K562 (cell line): Measurements from ENCODE around the gene COPB2. TPM values are rescaled to one million over a fixed set of nuclear protein-coding genes. Genes with fewer than 3 reads are reported as not detected.

Source experiments
- BCL6 ChIP-seq: fragments of 250-450 bp; sonication (Bioruptor Pico); IDR thresholded peaks from 2 replicates; pipeline ENCODE4 v1.4.0; 2020
- BRD4 ChIP-seq: fragments of 200-600 bp; sonication (generic); IDR thresholded peaks from 2 replicates; pipeline ENCODE4 v1.6.1; 2017; ENCODE audit warnings: inconsistent platforms
- BRD9 ChIP-seq: fragments of 450-650 bp; IDR thresholded peaks from 2 replicates; pipeline ENCODE4 v1.6.1; 2018; ENCODE audit warnings: low read depth; ENCODE audit not compliant: partially characterized antibody
- CSDE1 ChIP-seq, 2 experiments: fragments of 450-650 bp; IDR thresholded peaks; 2 replicates each; pipeline ENCODE4 v1.6.1; 2016; ENCODE audit warnings: mild to moderate bottlenecking in 1 of 2
- GATAD2A ChIP-seq: fragments of 450-650 bp; IDR thresholded peaks from 2 replicates; pipeline ENCODE4 v1.6.1; 2017
- JUN ChIP-seq, 2 experiments: sonication (generic) in 1 of 2; formaldehyde crosslinking in 1 of 2; IDR thresholded peaks; 2 replicates each; pipeline versions ENCODE4 v1.6.1 to v1.8.0; 2012 to 2022; ENCODE audit warnings: borderline replicate concordance in 2 of 2, mild to moderate bottlenecking in 2 of 2, improper control_type of control experiment in 1 of 2, low read depth in 1 of 2, low read length in 1 of 2, missing genetic modification reagents in 1 of 2
- KAT7 ChIP-seq: sonication (generic); formaldehyde crosslinking; IDR thresholded peaks from 2 replicates; pipeline ENCODE4 v1.8.0; 2022; ENCODE audit warnings: missing genetic modification reagents, mild to moderate bottlenecking, borderline replicate concordance
- MTA1 ChIP-seq: fragments of 450-650 bp; IDR thresholded peaks from 2 replicates; pipeline ENCODE4 v1.6.1; 2017; ENCODE audit warnings: borderline replicate concordance
- PML ChIP-seq: IDR thresholded peaks from 2 replicates; pipeline ENCODE4 v1.6.1; 2012; ENCODE audit warnings: low read length, inconsistent platforms
- RFX1 ChIP-seq: fragments of 450-650 bp; IDR thresholded peaks from 2 replicates; pipeline ENCODE4 v1.6.1; 2016; ENCODE audit warnings: mild to moderate bottlenecking, moderate library complexity
- RNF219 ChIP-seq: fragments of 250-450 bp; sonication (Bioruptor Pico); IDR thresholded peaks from 2 replicates; pipeline ENCODE4 v1.5.0; 2022; ENCODE audit warnings: mild to moderate bottlenecking
- SREBF1 ChIP-seq: fragments of 150-350 bp; IDR thresholded peaks from 2 replicates; pipeline ENCODE4 v1.6.1; 2014; ENCODE audit warnings: antibody characterized with exemption, low read depth, low read length, borderline replicate concordance
- TARDBP ChIP-seq: fragments of 450-650 bp; IDR thresholded peaks from 2 replicates; pipeline ENCODE4 v1.6.1; 2016
- YY1 ChIP-seq, 3 experiments: IDR thresholded peaks; 2 replicates each; pipeline ENCODE4 v1.6.1; 2011; ENCODE audit warnings: low read length in 2 of 3, mild to moderate bottlenecking in 2 of 3, moderate library complexity in 2 of 3, borderline replicate concordance in 1 of 3, control low read depth in 1 of 3, low read depth in 1 of 3; ENCODE audit not compliant: insufficient read depth in 3 of 3, insufficient replicate concordance in 2 of 3, control insufficient read depth in 1 of 3, insufficient read length in 1 of 3; ENCODE audit errors: extremely low read depth in 1 of 3
- ZEB2 ChIP-seq: fragments of 450-650 bp; IDR thresholded peaks from 2 replicates; pipeline ENCODE4 v1.6.1; 2016
- ZNF274 ChIP-seq: IDR thresholded peaks from 2 replicates; pipeline ENCODE4 v1.6.1; 2011; ENCODE audit warnings: low read depth, mild to moderate bottlenecking, low read length, moderate library complexity, borderline replicate concordance
- polyA plus RNA-seq, 8 experiments: library from polyadenylated mRNA; depleted of rRNA in 4 of 8; stranded (reverse) in 5 of 8; unstranded in 3 of 8; fragments of >200 nt; fragmentation: Nextera tagmentation in 2 of 8; fragmentation: Illumina TruSeq in 1 of 8; extraction: Ambion mirVana in 2 of 8; extraction: Trizol in 1 of 8; gene quantifications; 2 replicates each; pipeline versions ENCODE4 v1.2.1 to v1.2.3, GENCODE V29; 2011 to 2014; ENCODE audit warnings: inconsistent platforms in 1 of 8, missing spikeins in 1 of 8
- total RNA-seq, 7 experiments: library from RNA; depleted of rRNA in 6 of 7; stranded (reverse); fragments of >200 nt in 6 of 7; fragmentation: Illumina TruSeq in 2 of 7; extraction: Trizol in 2 of 7; gene quantifications; 2 replicates each; pipeline versions ENCODE4 v1.2.1 to v1.2.3, GENCODE V29; 2011 to 2021; ENCODE audit warnings: low replicate concordance in 1 of 7
- TF ChIP-seq, protein P1 (sequence below): fragments of 150-350 bp; conservative IDR thresholded peaks from 2 replicates; pipeline ENCODE4 v1.6.1; 2014; ENCODE audit warnings: low read length
- TF ChIP-seq, protein P2 (sequence below): sonication (generic); formaldehyde crosslinking; IDR thresholded peaks from 2 replicates; pipeline ENCODE4 v1.8.0; 2022; ENCODE audit warnings: mild to moderate bottlenecking, missing genetic modification reagents
- TF ChIP-seq, protein P3 (sequence below): fragments of 450-650 bp; formaldehyde crosslinking; IDR thresholded peaks from 2 replicates; pipeline ENCODE4 v1.4.0; 2022; ENCODE audit warnings: mild to moderate bottlenecking, moderate library complexity
- TF ChIP-seq, protein P4 (sequence below): fragments of 250-450 bp; sonication (Bioruptor Pico); IDR thresholded peaks from 2 replicates; pipeline ENCODE4 v1.8.0; 2022; ENCODE audit warnings: inconsistent platforms

COPB2 gene
- total and polyA plus RNA-seq, 9 of the 15 experiments (the other 6 are each of a cell fraction or from before 2014, with no cell fraction given) = 64.3 to 189 (median 130) TPM

DNA sequence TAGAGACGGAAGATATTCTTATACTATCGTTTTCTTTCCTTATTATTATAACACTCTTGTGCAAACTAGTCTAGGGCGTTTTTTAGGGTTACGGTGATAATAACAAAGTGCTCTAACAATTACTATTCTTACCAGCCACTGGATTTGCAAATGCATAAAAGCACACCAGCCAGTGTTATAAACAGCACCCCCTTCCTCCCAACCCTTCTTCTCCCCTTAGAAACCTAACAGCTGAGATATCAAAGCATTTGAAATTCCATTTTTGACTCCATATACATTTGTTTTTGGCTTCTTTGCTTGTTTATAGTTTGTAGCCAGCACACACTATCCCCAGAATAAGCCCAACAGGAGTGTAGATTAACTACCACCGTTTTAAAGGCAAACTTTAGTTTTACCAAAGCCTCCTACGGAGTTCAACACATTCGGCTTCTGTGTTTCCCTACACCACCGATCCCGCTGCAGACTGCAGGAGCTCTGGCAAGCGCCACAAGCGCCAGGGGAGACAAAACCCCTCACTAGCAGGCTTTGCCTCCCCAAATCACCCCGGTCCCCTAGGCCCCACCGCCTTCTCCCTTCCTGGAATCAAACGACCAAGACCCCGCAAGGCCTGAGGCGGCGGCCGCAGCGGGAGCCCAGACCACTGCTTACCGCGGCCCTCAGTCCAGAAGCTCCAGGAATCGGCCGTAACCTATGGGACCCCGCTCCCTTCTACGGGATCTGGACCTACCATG lies 461 bp downstream of the COPB2 start (continued):
- TF ChIP-seq YY1 (IDR thresholded peaks at IDR 0.05; ENCODE audit: borderline replicate concordance in 1 of 3, control insufficient read depth in 1 of 3, extremely low read depth in 1 of 3, insufficient read depth in 3 of 3, insufficient read length in 1 of 3, insufficient replicate concordance in 2 of 3, low read depth in 1 of 3, low read length in 2 of 3) = no peak
- TF ChIP-seq GATAD2A = no peak
- TF ChIP-seq TARDBP = no peak
- TF ChIP-seq, protein P1, sequence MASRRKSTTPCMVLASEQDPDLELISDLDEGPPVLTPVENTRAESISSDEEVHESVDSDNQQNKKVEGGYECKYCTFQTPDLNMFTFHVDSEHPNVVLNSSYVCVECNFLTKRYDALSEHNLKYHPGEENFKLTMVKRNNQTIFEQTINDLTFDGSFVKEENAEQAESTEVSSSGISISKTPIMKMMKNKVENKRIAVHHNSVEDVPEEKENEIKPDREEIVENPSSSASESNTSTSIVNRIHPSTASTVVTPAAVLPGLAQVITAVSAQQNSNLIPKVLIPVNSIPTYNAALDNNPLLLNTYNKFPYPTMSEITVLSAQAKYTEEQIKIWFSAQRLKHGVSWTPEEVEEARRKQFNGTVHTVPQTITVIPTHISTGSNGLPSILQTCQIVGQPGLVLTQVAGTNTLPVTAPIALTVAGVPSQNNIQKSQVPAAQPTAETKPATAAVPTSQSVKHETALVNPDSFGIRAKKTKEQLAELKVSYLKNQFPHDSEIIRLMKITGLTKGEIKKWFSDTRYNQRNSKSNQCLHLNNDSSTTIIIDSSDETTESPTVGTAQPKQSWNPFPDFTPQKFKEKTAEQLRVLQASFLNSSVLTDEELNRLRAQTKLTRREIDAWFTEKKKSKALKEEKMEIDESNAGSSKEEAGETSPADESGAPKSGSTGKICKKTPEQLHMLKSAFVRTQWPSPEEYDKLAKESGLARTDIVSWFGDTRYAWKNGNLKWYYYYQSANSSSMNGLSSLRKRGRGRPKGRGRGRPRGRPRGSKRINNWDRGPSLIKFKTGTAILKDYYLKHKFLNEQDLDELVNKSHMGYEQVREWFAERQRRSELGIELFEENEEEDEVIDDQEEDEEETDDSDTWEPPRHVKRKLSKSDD = no peak
- TF ChIP-seq, protein P2, sequence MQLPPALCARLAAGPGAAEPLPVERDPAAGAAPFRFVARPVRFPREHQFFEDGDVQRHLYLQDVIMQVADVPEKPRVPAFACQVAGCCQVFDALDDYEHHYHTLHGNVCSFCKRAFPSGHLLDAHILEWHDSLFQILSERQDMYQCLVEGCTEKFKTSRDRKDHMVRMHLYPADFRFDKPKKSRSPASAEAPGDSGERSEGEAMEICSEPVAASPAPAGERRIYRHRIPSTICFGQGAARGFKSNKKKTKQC (CRISPR knock-in tag) = peak; percentile 85
- TF ChIP-seq, protein P3, sequence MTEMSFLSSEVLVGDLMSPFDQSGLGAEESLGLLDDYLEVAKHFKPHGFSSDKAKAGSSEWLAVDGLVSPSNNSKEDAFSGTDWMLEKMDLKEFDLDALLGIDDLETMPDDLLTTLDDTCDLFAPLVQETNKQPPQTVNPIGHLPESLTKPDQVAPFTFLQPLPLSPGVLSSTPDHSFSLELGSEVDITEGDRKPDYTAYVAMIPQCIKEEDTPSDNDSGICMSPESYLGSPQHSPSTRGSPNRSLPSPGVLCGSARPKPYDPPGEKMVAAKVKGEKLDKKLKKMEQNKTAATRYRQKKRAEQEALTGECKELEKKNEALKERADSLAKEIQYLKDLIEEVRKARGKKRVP (CRISPR knock-in tag) = no peak
- TF ChIP-seq BCL6 = no peak
- TF ChIP-seq, protein P4, sequence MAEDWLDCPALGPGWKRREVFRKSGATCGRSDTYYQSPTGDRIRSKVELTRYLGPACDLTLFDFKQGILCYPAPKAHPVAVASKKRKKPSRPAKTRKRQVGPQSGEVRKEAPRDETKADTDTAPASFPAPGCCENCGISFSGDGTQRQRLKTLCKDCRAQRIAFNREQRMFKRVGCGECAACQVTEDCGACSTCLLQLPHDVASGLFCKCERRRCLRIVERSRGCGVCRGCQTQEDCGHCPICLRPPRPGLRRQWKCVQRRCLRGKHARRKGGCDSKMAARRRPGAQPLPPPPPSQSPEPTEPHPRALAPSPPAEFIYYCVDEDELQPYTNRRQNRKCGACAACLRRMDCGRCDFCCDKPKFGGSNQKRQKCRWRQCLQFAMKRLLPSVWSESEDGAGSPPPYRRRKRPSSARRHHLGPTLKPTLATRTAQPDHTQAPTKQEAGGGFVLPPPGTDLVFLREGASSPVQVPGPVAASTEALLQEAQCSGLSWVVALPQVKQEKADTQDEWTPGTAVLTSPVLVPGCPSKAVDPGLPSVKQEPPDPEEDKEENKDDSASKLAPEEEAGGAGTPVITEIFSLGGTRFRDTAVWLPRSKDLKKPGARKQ (CRISPR knock-in tag) = no peak
- 0 out of 2 replicates have a peak, but pooled peaks have one; percentile 73 for TF ChIP-seq BRD4
- no peak for TF ChIP-seq SREBF1
- TF ChIP-seq RFX1 = no peak
- TF ChIP-seq ZNF274 = no peak
- TF ChIP-seq BRD9 = no peak
- no peak for TF ChIP-seq RNF219 (CRISPR knock-in tag)
- peak; percentile 96 for TF ChIP-seq KAT7 (CRISPR knock-in tag)
- no peak for TF ChIP-seq ZEB2
- TF ChIP-seq MTA1 = no peak
- no peak for TF ChIP-seq CSDE1 (IDR thresholded peaks at IDR 0.05)
- TF ChIP-seq JUN (IDR thresholded peaks at IDR 0.05; ENCODE audit: borderline replicate concordance, low read depth, low read length) = no peak
- TF ChIP-seq JUN (CRISPR knock-in tag; IDR thresholded peaks at IDR 0.05; ENCODE audit: borderline replicate concordance) = no peak
- no peak for TF ChIP-seq PML
